Tibial nerve (tissue), 4 donors: ENCODE results near the gene IGFBP2. TPM values are rescaled to one million over a fixed set of nuclear protein-coding genes. Genes with fewer than 3 reads are reported as not detected.

ENCODE experiments used
- DNase-seq, 2 donors: peaks; one replicate each; pipeline ENCODE4 v3.0.0-alpha.2; 2019; ENCODE audit warnings: low spot score in 2 of 2
- H3K27ac ChIP-seq, 4 donors: fragments of 200-600 bp; sonication (generic) in 3 of 4; one replicate each; pipeline ENCODE4 v1.5.1; 2017 to 2019; ENCODE audit warnings: mild to moderate bottlenecking in 1 of 4
- H3K27me3 ChIP-seq, 2 donors: fragments of 200-600 bp; sonication (generic) in 1 of 2; one replicate each; pipeline versions ENCODE4 v1.5.1 to v1.6.0; 2017 to 2019
- H3K36me3 ChIP-seq, 3 donors: fragments of 200-600 bp; sonication (generic); one replicate each; pipeline ENCODE4 v1.5.1; 2018 to 2019
- H3K4me1 ChIP-seq, 4 donors: fragments of 200-600 bp; sonication (generic) in 3 of 4; one replicate each; pipeline ENCODE4 v1.5.1; 2017 to 2019
- H3K4me3 ChIP-seq, 4 donors: fragments of 200-600 bp; sonication (generic) in 3 of 4; one replicate each; pipeline ENCODE4 v1.5.1; 2017 to 2019; ENCODE audit warnings: mild to moderate bottlenecking in 1 of 4, moderate library complexity in 1 of 4
- H3K9me3 ChIP-seq, 4 donors: fragments of 200-600 bp; sonication (generic) in 3 of 4; one replicate each; pipeline ENCODE4 v1.5.1; 2017 to 2019
- CTCF ChIP-seq, 5 experiments: fragments of 200-600 bp in 3 of 5; fragments of 450-650 bp in 2 of 5; sonication (generic) in 3 of 5; IDR thresholded peaks; one replicate each; pipeline ENCODE4 v1.5.1; 2016 to 2019; ENCODE audit warnings: antibody characterized with exemption in 5 of 5, mild to moderate bottlenecking in 3 of 5, moderate library complexity in 2 of 5
- EP300 ChIP-seq, 2 donors: sonication (generic); formaldehyde crosslinking; IDR thresholded peaks; one replicate each; pipeline ENCODE4 v1.6.1; 2017; ENCODE audit warnings: antibody characterized with exemption in 2 of 2, mild to moderate bottlenecking in 1 of 2
- POLR2A ChIP-seq, 2 donors: fragments of 450-650 bp; IDR thresholded peaks; one replicate each; pipeline ENCODE4 v1.6.1; 2017; ENCODE audit warnings: antibody characterized with exemption in 2 of 2, mild to moderate bottlenecking in 2 of 2, moderate library complexity in 2 of 2
- WGBS, 2 donors: methylation state at CpG; one replicate each; pipeline ENCODE4 v1.1.5; 2018; 5-methylcytosine and 5-hydroxymethylcytosine counted together
- total RNA-seq, 4 donors: library from RNA; depleted of rRNA; stranded (reverse); fragments of >200 nt; gene quantifications; one replicate each; pipeline ENCODE4 v1.1.0, GENCODE V29; 2016

The IGFBP2 gene
- total RNA-seq, 4 donors from 2014 or later: 125 to 337 (median 157) TPM

DNA sequence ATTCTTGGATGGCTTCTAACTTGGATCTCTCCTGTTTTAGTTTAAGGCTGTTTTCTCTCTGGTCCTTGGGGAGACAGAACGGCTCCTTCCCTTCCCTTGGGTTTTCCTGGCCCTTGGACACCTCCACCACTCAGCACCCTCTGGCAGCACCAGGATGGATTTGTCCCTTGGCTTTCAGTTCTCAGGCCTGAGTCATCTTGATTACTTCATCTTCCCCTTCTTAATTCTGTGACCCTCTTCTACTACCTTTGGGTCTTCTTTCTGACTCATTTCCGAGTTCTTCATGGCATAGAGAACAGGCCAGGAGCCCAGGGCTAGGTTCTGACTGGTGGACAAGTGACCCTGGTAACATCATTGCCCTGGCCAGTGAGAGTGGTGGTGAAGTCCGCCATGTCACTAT, 14.9 kb downstream of the IGFBP2 start:
- H3K4me1 ChIP-seq: peaks cover 0 to 46% (median 5%) of the 10 kb centered on the region in 4 donors
- WGBS, 2 donors: 74 to 79% methylated on average over 3 of the region's 3 CpGs

GRCh38 chr2:216649574-216649973, 16.4 kb downstream of the IGFBP2 start:
- no peak for TF ChIP-seq CTCF (IDR thresholded peaks at IDR 0.05)
- no peak for TF ChIP-seq EP300 (IDR thresholded peaks at IDR 0.05)
- TF ChIP-seq POLR2A (IDR thresholded peaks at IDR 0.05): no peak
- Histone ChIP-seq H3K4me1 (peaks cover 0 to 36% (median 2%) of the 10 kb centered on the region in 4 donors), H3K9me3 (no peaks in the 10 kb centered on the region)

More for the DNA sequence above, 14.9 kb downstream of the IGFBP2 start:
- H3K4me3 ChIP-seq: no peak overlapping the region
- no peaks in the 10 kb centered on the region for H3K36me3 ChIP-seq
- H3K27ac ChIP-seq: no peak overlapping the region
- H3K9me3 ChIP-seq: no peaks in the 10 kb centered on the region
- no peak for DNase-seq
- no peaks in the 10 kb centered on the region for H3K27me3 ChIP-seq
- TF ChIP-seq POLR2A (IDR thresholded peaks at IDR 0.05) (no peak), EP300 (IDR thresholded peaks at IDR 0.05) (peak in 1 of 2 donors; percentile 44), CTCF (IDR thresholded peaks at IDR 0.05) (no peak)

DNA sequence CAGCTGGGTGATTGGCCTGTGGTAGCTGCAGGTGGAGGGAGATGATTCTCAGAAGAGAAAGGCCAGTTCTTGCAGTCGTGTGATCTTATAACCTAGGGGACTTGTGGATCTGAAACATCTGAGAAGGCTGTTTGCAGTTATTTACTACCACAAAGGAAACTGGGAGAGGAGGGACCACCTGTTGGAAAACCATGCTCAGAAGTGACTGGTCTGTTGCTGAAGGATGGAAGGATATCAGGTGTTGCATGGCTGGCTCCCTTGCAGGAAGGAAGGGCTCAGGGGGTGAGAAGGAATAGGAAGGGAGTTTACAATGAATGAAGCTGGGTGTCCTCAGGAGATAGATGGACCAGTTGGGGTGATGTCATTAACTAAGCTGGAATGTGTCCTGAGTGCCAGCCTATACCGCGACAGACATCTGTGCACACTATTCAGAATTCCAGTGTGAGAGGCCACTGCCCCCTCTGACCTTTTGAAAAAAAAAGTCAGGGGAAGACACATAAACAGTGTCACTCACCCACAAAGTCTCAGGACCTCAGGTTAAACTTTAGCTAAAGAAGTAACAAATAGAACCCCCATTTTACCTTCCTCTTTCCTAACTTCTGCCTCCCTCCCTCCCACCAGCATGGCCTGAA, 17.5 kb downstream of the IGFBP2 start:
- no peak for DNase-seq
- no peak for TF ChIP-seq EP300 (IDR thresholded peaks at IDR 0.05)
- TF ChIP-seq POLR2A (IDR thresholded peaks at IDR 0.05): no peak
- no peak for TF ChIP-seq CTCF (IDR thresholded peaks at IDR 0.05)
- H3K4me3 ChIP-seq: no peak overlapping the region
- no peaks in the 10 kb centered on the region for H3K27me3 ChIP-seq
- 59 to 78% methylated on average over 3 of the region's 3 CpGs for WGBS, 2 donors
- H3K4me1 ChIP-seq: peaks cover 0 to 32% (median 0%) of the 10 kb centered on the region in 4 donors
- no peak overlapping the region for H3K27ac ChIP-seq
- H3K36me3 ChIP-seq: no peaks in the 10 kb centered on the region
- no peaks in the 10 kb centered on the region for H3K9me3 ChIP-seq

More at GRCh38 chr2:216649574-216649973, 16.4 kb downstream of the IGFBP2 start:
- H3K27me3 ChIP-seq: no peaks in the 10 kb centered on the region
- no peak overlapping the region for H3K27ac ChIP-seq
- WGBS, 2 donors: 47 to 55% methylated on average over 5 of the region's 5 CpGs
- no peak for DNase-seq
- no peaks in the 10 kb centered on the region for H3K36me3 ChIP-seq
- H3K4me3 ChIP-seq: no peak overlapping the region

GRCh38 chr2:216651351-216651881, 18.2 kb downstream of the IGFBP2 start:
- Histone ChIP-seq H3K36me3 (no peaks in the 10 kb centered on the region), H3K27me3 (no peaks in the 10 kb centered on the region), H3K4me3 (no peak overlapping the region), H3K9me3 (no peaks in the 10 kb centered on the region), H3K4me1 (peaks cover 0 to 32% (median 0%) of the 10 kb centered on the region in 4 donors), H3K27ac (no peak overlapping the region)
- whole genome bisulfite sequencing, 2 donors: 64 to 68% methylated on average over 6 of the region's 6 CpGs
- TF ChIP-seq POLR2A (IDR thresholded peaks at IDR 0.05) (no peak), EP300 (IDR thresholded peaks at IDR 0.05) (no peak), CTCF (IDR thresholded peaks at IDR 0.05) (no peak)
- no peak for DNase-seq

- no peak for DNase-seq
- H3K27ac ChIP-seq: peak overlapping the region in 1 of 4 donors; percentile 29
- 20 to 31% methylated on average over 4 of the region's 4 CpGs for WGBS, 2 donors
Observed at GRCh38 chr2:216652566-216652965, 19.3 kb downstream of the IGFBP2 start.

More at GRCh38 chr2:216652566-216652965, 19.3 kb downstream of the IGFBP2 start:
- no peaks in the 10 kb centered on the region for H3K9me3 ChIP-seq
- H3K27me3 ChIP-seq: no peaks in the 10 kb centered on the region
- no peak for TF ChIP-seq POLR2A (IDR thresholded peaks at IDR 0.05)
- H3K4me1 ChIP-seq: peaks cover 0 to 32% (median 0%) of the 10 kb centered on the region in 4 donors
- H3K4me3 ChIP-seq: no peak overlapping the region
- H3K36me3 ChIP-seq: no peaks in the 10 kb centered on the region
